ENCODE results near the gene ROBO1. TPM values are rescaled to one million over a fixed set of nuclear protein-coding genes. Genes with fewer than 3 reads are reported as not detected.

Gene ROBO1
- total and polyA plus RNA-seq, 2 of the 13 experiments (the other 11 are each of a cell fraction or from before 2014, with no cell fraction given) = 52.2 to 71.0 TPM

- H3K27ac ChIP-seq (ENCODE audit: extremely low read length, insufficient read depth, low read length) = no peak overlapping the region
- no peaks in the 10 kb centered on the region for H3K27me3 ChIP-seq (ENCODE audit: control insufficient read depth in 1 of 2, insufficient read depth in 2 of 2, low read length in 2 of 2)
- no peaks in the 10 kb centered on the region for H3K4me1 ChIP-seq (ENCODE audit: insufficient read depth, low read length)
- DNase-seq (ENCODE audit: low spot score) (no peak), FAIRE-seq (no peak), ATAC-seq (no peak)
- H3K9me3 ChIP-seq (ENCODE audit: low read length) = no peaks in the 10 kb centered on the region
- H3K9ac ChIP-seq (ENCODE audit: insufficient read depth, low read depth, low read length) = no peak overlapping the region
- in situ Hi-C loops (cut with HindIII; ENCODE audit: extremely low pct_ligation_motif_present, low pct_unique_long_range_greater_than_20kb) (no loop called here), intact Hi-C loops (cut with micrococcal nuclease; ENCODE audit: unreplicated experiment) (no loop called here)
- no peak overlapping the region for H2AFZ ChIP-seq (ENCODE audit: low read length)
- POLR2A ChIA-PET = no interaction called here
- H3K4me2 ChIP-seq (ENCODE audit: low read depth, low read length) = no peak overlapping the region
- TF ChIP-seq ETV6 (CRISPR knock-in tag; conservative IDR thresholded peaks at IDR 0.05) = no peak
- no peak for TF ChIP-seq MBD4 (IDR thresholded peaks at IDR 0.05; ENCODE audit: borderline replicate concordance, low read length)
- no peak for TF ChIP-seq MTF1 (CRISPR knock-in tag; IDR thresholded peaks at IDR 0.05)
- TF ChIP-seq ZNF564 (CRISPR knock-in tag; IDR thresholded peaks at IDR 0.05) = no peak
- no peak for TF ChIP-seq ZIK1 (CRISPR knock-in tag; IDR thresholded peaks at IDR 0.05; ENCODE audit: borderline replicate concordance, low read depth)
- TF ChIP-seq RORA (CRISPR knock-in tag; IDR thresholded peaks at IDR 0.05) = no peak
- no peak for TF ChIP-seq POLR2AphosphoS5 (IDR thresholded peaks at IDR 0.05; ENCODE audit: low read depth, low read length)
- no peak for TF ChIP-seq ARNT2 (CRISPR knock-in tag; IDR thresholded peaks at IDR 0.05; ENCODE audit: low read depth)
- TF ChIP-seq PRDM15 (CRISPR knock-in tag; IDR thresholded peaks at IDR 0.05) = no peak
- no peak overlapping the region for H3K4me3 ChIP-seq (replicated peaks in 1 of 3; ENCODE audit: insufficient read depth in 1 of 3, low read depth in 2 of 3, low read length in 3 of 3)
- 0 out of 2 replicates have a peak, but pooled peaks cover 2% of the 10 kb centered on the region for H4K20me1 ChIP-seq (ENCODE audit: insufficient read depth, low read length)
- WGBS (ENCODE audit: low lambda C conversion rate) = 100% methylated on average over 1 of the region's 1 CpG
- CTCF ChIA-PET (ENCODE audit: low intra/inter-chr PET ratio, low total read pairs) = no interaction called here
- peaks cover 3% of the 10 kb centered on the region for H3K79me2 ChIP-seq (ENCODE audit: insufficient read depth, low read length)
- BruUV-seq (replicated peaks) = no TSS peak
- H3K36me3 ChIP-seq (replicated peaks in 1 of 2; ENCODE audit: control insufficient read depth in 1 of 2, insufficient read depth in 2 of 2, low read length in 2 of 2) = peaks cover 3 to 16% of the 10 kb centered on the region in 2 experiments
Measured at GRCh38 chr3:78742491-78742890, 1025.3 kb downstream of the ROBO1 start.
